Adipose tissue (tissue), 3 donors: ENCODE data around the gene TNS1. TPM values are rescaled to one million over a fixed set of nuclear protein-coding genes. Genes with fewer than 3 reads are reported as not detected.
"Not testable (repeated sequence)": the region's sequence is repeated elsewhere in the genome, so short reads cannot be mapped to it uniquely, and the experiment has no call there.

Source experiments
- H3K27ac ChIP-seq: one replicate; pipeline ENCODE4 v1.5.1; 2013; ENCODE audit warnings: low read depth, low read length
- WGBS, 3 donors: extraction: QIAGEN DNeasy Blood & Tissue Kit; methylation state at CpG; one replicate each; pipeline ENCODE4 v1.1.7; 2013; 5-methylcytosine and 5-hydroxymethylcytosine counted together
- polyA plus RNA-seq, 3 donors: library from polyadenylated mRNA; stranded (reverse); fragments of 200-250 nt; gene quantifications; one replicate each; pipeline ENCODE4 v1.2.3, GENCODE V29; 2013
- donor health status: healthy with polysubstance abuse.
- donor health status: Bipolar disorder and iron deficiency.
- donor health status: healthy.

The TNS1 gene
- polyA plus RNA-seq, 3 donors: 39.8 to 245 (median 171) TPM

DNA sequence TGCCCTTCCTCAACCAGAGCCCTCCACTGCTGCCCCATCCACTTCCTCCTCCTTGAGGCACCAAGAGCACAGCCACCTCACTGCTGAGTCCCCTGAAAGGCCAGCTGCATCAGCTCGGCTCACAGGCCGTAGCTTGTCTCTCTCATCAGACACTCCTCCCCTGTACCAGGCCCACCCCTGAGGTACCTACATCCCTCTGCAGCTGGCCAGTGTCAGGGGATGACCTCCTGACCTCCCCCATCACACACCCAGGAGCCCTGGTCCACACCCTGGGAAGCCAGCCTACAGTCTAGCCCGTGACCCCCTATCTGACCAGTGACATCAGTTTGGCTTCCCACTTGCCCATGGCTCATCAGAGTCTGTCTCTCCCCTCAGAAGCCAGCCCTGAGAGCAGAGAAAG lies 205.6 kb downstream of the TNS1 start:
- WGBS, 3 donors: 48 to 68% (median 58%) methylated on average over 3 of the region's 3 CpGs
- H3K27ac ChIP-seq: no peak overlapping the region

DNA sequence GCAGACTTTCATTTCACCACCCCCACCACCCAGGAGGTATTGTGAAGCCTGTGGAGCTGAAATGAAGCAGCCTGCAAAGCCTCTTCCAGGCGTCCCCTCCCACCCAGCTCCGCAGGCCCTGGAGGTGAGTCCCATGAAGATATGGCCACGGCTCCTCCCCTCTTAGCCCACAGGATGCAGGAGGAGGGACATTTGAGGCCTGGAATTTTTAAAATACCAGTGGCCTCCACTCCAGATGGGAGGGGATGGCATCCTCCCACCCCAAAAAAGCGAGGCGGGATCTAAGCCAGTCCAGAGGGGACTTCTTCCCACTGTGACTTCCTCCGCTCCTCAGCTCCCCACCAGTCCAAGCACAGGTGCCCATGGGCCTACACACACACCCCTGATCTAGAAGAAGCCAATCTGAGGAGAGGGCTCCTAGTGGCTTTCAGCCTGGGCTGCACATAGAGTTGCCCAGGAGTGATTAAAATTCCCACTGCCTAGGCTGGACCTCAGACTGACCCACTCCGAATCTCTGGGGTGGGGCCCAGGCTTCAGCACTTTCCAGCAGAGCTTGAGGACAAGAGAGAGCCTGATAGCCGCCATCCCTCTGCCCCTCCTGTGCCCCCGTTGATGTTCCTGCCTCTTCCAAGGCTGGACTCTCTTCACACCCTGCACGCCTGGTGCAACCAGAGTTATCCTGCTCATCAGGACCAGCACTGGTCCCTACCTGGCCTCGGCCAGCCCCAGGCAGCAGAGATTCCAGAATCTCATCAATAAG lies 206.9 kb downstream of the TNS1 start:
- 71 to 84% (median 76%) methylated on average over 11 of the region's 11 CpGs for WGBS, 3 donors
- no peak overlapping the region for H3K27ac ChIP-seq

DNA sequence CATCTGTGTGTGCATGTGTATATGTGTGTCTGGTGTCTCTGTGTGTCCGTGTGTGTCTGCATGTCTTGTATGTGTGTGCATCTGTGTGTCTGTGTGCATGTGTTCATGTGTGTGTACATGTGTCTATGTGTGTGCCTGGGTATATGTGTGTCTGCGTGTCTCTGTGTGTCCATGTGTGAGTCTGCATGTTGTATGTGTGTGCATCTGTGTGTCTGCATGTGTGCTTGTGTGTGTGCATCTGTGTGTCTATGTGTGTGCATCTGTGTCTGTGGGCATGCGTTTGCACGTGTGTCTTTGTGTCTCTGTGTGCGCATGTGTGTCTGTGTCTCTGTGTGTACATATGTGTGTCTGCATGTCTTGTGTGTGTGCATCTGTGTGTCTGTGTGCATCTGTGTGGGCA lies 207.7 kb downstream of the TNS1 start:
- no peak overlapping the region for H3K27ac ChIP-seq
- 90 to 99% (median 90%) methylated on average over 5 of the region's 5 CpGs for WGBS, 3 donors

GRCh38 chr2:217794133-217794986 lies 208.4 kb downstream of the TNS1 start:
- 80 to 88% (median 83%) methylated on average over 13 of the region's 13 CpGs for WGBS, 3 donors
- no peak overlapping the region for H3K27ac ChIP-seq

DNA sequence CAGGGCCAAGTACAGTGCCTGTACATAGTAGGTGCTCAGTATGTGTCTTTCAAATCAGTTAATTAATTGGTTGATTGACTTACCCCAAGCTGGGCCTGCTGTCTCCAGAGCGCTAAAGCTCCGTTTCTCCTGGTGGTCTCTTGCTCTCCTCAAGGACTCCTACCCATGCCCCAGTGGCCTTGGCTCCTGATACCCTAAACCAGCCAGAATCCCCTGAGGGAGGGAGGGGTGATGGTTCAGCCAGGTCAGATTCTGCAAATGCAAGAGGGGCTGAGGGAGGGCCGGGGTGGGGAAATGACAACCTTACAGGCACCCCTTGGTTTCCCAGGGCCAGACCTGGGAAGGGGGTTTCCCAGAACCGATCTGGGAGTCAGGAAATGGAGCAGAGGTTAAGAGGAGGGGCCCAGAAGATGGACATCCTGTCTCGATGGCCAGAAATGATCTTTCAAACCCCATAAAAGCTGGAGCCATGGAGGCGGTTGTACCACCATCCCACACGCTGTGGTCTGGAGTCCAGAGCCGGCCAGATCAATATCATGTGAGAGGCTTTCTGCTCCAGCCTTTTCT lies 209.1 kb downstream of the TNS1 start:
- WGBS, 3 donors: 64 to 72% (median 67%) methylated on average over 8 of the region's 8 CpGs

DNA sequence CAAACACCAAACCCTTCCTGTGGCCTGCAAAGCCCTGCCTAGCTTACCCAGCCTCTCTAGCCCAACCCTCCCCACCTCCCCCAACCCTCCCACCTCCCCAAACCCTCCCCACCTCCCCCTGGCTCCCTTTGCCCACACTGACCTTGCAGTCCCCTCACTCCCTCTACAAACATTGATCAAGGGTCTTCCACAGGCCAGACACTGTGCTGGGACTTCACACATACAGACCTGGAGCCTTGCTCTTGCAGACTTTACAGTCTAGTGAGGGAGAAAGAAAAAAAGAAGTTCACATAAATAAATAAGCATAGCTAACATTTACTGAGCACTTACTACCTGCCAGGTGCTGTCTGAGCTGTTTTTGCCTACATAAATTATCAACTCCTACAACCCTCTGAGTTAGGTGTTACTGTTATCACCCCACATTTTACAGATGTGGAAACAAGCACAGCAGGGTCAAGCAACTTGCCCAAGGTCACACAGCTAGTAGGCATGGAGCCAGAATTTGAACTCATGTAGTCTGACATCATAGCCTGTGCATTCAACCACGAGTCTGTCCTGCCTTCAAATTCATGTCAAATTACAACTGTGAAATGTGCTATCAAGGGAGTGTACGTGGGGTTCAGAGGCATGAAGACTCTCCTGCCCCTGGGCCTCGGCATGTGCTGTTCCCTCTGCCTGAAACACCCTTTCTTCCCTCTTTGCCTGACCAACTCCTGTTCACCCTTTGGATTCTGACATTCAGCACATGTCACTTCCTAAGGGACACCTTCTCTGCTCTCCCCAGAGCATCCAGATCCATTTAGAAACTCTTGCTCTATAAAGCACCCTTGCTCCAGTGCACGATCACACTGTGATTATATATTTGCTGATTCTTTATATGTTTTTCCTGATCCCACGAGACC lies 209.9 kb downstream of the TNS1 start:
- H3K27ac ChIP-seq: no peak overlapping the region
- WGBS, 3 donors: 59 to 75% (median 70%) methylated on average over 5 of the region's 5 CpGs

More for the DNA sequence above, 209.1 kb downstream of the TNS1 start:
- H3K27ac ChIP-seq: no peak overlapping the region

GRCh38 chr2:217791551-217791950 lies 211.2 kb downstream of the TNS1 start:
- 87 to 94% (median 90%) methylated on average over 2 of the region's 2 CpGs for WGBS, 3 donors
- no peak overlapping the region for H3K27ac ChIP-seq

DNA sequence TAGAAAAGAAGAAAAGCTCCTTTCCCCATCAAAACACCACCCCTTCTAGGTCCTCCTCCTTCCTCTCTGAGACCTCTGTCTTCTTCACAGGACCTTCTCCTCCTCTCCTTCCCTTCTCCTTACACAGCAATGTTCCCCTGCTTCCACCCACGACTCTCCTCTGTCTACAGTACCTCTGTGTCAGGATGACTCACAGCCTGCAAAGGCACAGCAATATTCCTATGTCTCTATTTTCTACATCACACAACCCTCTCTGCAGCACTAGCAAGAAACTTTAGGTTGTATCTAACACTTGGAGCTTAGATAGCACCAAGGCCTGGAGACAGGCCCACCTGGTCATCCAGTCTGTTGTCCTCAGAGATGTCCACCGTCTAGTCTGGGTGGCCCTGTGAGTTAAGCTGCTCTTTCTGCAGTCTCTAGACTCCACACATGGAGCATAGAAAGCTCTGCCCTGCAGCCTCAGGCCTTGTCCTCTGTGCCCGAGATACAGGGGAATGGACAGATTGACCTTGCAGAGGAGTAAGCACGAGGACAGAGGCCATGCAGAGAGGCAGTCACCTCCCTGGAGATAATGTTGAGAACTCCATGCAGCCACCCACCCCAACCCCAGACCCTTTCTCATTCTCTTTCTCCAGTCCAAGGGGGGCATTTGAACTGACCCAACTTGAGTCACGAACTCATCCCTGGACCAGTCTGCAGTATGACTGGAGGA lies 212.0 kb downstream of the TNS1 start:
- no peak overlapping the region for H3K27ac ChIP-seq
- WGBS, 3 donors: 70 to 78% (median 75%) methylated on average over 5 of the region's 5 CpGs

GRCh38 chr2:217790195-217790594 lies 212.6 kb downstream of the TNS1 start:
- 39 to 79% (median 47%) methylated on average over 10 of the region's 10 CpGs for WGBS, 3 donors
- H3K27ac ChIP-seq: no peak overlapping the region

GRCh38 chr2:217789736-217790181 lies 213.0 kb downstream of the TNS1 start:
- 47 to 66% (median 52%) methylated on average over 12 to 13 of the region's 13 CpGs for WGBS, 3 donors
- no peak overlapping the region for H3K27ac ChIP-seq

DNA sequence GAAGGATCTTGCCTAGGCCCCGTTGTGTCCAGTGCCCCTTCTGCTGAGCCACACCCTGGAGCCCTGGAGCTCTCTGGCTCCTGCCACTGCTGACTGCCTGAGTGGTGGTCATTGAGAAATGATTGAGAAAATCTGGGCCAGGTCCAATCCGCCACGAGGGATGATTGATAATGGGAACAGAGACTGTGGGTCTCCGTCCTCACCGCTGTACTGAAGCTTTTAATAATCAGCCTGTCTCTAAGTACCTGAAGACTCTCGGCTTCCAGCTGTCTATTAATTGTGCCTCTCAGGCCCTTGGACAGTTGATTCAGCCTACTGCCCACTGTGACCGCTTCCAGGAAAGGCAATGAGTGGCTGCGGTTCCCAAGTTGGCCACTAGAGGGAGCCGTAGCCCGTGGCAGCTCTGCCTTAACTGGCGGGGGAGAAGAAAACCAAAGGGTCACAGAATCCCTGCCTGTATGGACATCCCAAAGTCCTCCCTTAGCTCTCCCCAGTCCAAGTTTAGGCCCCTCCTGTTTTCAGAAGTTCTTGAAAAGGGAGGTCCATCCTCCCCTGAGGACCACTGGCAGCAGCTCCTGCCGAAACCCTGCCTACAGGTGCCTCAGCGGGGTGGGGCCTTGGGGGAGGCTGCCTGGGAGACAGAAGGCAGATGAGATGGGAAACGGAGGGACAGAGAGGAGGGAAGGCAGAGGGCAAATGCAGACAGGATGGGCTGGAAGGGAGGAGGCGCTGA lies 213.6 kb downstream of the TNS1 start:
- no peak overlapping the region for H3K27ac ChIP-seq
- WGBS, 3 donors: 24 to 31% (median 29%) methylated on average over 14 to 15 of the region's 15 CpGs

- WGBS, 3 donors: 93 to 97% (median 95%) methylated on average over 7 of the region's 7 CpGs
- H3K27ac ChIP-seq: no peak overlapping the region
Measured at GRCh38 chr2:217788669-217789002, 214.2 kb downstream of the TNS1 start.

DNA sequence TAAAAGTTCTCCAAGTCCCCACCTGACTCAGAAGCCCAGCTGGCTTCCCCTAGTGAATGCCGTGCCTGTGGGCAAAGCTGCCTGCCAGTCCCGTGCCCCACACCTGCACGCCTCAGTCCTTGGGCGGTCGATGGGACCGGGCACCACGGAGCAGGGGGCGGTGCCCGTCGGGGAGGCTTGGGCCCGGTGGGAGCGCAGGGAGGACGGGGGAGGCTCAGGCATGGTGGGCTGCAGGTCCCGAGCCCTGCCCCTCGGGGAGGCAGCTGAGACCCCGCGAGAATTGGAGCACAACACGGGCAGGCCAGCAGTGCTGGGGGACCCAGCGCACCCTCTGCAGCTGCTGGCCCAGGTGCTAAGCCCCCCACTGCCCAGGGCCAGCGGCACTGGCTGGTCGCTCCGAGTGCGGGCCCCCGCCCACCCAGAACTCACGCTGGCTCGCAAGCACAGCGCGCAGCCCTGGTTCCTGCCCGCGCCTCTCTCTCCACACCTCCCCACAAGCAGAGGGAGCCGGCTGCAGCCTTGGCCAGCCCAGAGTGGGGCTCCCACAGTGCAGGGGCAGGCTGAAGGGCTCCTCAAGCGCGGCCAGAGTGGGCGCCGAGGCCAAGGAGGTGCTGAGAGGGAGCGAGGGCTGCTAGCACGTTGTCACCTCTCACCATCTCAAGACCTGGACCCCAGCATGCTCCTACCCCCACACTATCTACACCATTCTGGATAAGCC lies 215.5 kb downstream of the TNS1 start:
- WGBS, 3 donors: 95 to 98% (median 98%) methylated on average over 36 to 37 of the region's 37 CpGs
- no peak overlapping the region for H3K27ac ChIP-seq

DNA sequence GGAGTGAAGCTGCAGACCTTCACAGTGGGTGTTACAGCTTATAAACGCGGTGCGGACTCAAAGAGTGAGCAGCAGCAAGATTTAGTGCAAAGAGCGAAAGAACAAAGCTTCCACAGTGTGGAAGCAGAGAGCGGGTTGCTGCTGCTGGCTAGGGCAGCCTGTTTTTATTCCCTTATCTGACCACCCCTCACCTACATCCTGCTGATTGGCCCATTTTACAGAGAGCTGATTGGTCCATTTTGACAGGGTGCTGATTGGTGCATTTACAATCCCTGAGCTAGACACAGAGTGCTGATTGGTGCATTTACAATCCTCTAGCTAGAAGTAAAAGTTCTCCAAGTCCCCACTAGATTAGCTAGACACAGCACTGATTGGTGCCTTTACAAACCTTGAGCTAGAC lies 216.2 kb downstream of the TNS1 start:
- 86 to 99% (median 96%) methylated on average over 5 of the region's 5 CpGs for WGBS, 3 donors
- H3K27ac ChIP-seq: not testable (repeated sequence)

GRCh38 chr2:217785544-217786045 lies 217.2 kb downstream of the TNS1 start:
- H3K27ac ChIP-seq: no peak overlapping the region
- 17 to 23% (median 20%) methylated on average over 10 of the region's 10 CpGs for WGBS, 3 donors

- WGBS, 3 donors: 63 to 69% (median 67%) methylated on average over 14 of the region's 14 CpGs
- H3K27ac ChIP-seq: no peak overlapping the region
Measured at GRCh38 chr2:217784996-217785543, 217.7 kb downstream of the TNS1 start.
